Mammary epithelial cell (primary cell): Measurements from ENCODE around the gene PLXNA1.

Source experiments
- CTCF ChIP-seq, 2 donors: IDR thresholded peaks in 1 of 2; conservative IDR thresholded peaks in 1 of 2; 2 replicates each; pipeline ENCODE4 v1.5.1; 2011 to 2012; ENCODE audit warnings: inconsistent platforms in 2 of 2, low read length in 2 of 2, mild to moderate bottlenecking in 2 of 2, control low read depth in 1 of 2, low read depth in 1 of 2; ENCODE audit not compliant: insufficient read depth in 1 of 2; ENCODE audit errors: extremely low read depth in 1 of 2
- EZH2 ChIP-seq: IDR thresholded peaks from 2 replicates; pipeline ENCODE4 v1.6.1; 2012; ENCODE audit warnings: low read length, inconsistent platforms, borderline replicate concordance

GRCh38 chr3:126977821-126978220, 5.1 kb upstream of the PLXNA1 start:
- no peak for TF ChIP-seq EZH2
- TF ChIP-seq CTCF (conservative IDR thresholded peaks at IDR 0.05 in 1 of 2, IDR thresholded peaks at IDR 0.05 in 1 of 2; ENCODE audit: extremely low read depth in 1 of 2, insufficient read depth in 1 of 2, low read depth in 1 of 2, low read length in 2 of 2) = no peak
